ENCODE results near the gene MPG.

The MPG gene

GRCh38 chr16:105521-105920, 27.5 kb downstream of the MPG start:
- ChIA-PET CTCF (interaction anchor here (2.1 to 2.4 kb wide), 2 partner anchors 40 to 77 kb away, joined by 6 to 18 read pairs; no protein-coding TSS in a partner anchor), POLR2A (ENCODE audit: low non-redundant PET) (no interaction called here)
- no peak overlapping the region for H3K27ac ChIP-seq
- TF ChIP-seq, protein P1, sequence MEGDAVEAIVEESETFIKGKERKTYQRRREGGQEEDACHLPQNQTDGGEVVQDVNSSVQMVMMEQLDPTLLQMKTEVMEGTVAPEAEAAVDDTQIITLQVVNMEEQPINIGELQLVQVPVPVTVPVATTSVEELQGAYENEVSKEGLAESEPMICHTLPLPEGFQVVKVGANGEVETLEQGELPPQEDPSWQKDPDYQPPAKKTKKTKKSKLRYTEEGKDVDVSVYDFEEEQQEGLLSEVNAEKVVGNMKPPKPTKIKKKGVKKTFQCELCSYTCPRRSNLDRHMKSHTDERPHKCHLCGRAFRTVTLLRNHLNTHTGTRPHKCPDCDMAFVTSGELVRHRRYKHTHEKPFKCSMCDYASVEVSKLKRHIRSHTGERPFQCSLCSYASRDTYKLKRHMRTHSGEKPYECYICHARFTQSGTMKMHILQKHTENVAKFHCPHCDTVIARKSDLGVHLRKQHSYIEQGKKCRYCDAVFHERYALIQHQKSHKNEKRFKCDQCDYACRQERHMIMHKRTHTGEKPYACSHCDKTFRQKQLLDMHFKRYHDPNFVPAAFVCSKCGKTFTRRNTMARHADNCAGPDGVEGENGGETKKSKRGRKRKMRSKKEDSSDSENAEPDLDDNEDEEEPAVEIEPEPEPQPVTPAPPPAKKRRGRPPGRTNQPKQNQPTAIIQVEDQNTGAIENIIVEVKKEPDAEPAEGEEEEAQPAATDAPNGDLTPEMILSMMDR (conservative IDR thresholded peaks at IDR 0.05; ENCODE audit: low read depth), result no peak
- DNase-seq (ENCODE audit: low spot score), result no peak

DNA sequence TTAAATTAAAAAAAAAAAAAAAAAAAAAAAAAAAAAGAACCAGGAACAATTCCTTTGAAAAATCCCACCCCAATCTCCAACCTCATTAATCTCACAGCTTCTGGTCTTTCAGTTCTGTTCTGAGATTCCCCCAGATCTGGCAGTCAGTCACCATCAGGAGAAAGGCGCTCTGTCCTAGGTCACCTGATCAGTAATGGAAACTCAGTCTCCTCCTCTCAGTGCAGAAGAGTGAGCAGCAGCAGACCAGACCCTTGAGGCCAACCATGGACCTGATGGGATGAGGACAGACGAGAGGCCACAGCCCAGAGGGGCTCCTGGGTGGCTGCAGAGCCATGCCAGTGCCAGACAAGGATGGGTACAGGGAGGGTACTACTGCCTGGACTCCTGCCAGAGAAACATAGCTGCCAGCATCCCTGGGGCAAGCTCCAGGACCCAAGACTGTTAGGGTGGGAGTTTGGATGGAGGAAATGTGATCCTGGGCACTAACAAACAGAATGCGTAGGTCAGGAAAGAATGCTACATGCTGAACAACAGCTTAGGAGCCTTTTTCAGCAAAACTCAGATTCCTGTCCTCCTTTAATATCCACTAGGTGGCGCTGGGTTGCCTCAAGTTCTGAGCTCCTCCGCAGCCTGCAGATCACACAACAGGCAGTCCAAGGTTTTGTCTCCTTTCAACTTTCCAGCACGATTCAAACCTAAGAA, 28.7 kb downstream of the MPG start:
- ChIA-PET POLR2A (ENCODE audit: low non-redundant PET) (interaction anchor here (0.6 to 0.7 kb wide), 2 partner anchors 31 to 36 kb away, joined by 4 to 5 read pairs; no protein-coding TSS in a partner anchor), CTCF (interaction anchor here (0.6 to 2.7 kb wide), 21 partner anchors 8 to 256 kb away, joined by 3 to 18 read pairs (median 4); partner anchors contain the start of gene HBQ1)
- H3K27ac ChIP-seq, result no peak overlapping the region
- peak; percentile 63 for DNase-seq (ENCODE audit: low spot score)
- TF ChIP-seq, protein P1 (conservative IDR thresholded peaks at IDR 0.05; ENCODE audit: low read depth), result peak; percentile 84

DNA sequence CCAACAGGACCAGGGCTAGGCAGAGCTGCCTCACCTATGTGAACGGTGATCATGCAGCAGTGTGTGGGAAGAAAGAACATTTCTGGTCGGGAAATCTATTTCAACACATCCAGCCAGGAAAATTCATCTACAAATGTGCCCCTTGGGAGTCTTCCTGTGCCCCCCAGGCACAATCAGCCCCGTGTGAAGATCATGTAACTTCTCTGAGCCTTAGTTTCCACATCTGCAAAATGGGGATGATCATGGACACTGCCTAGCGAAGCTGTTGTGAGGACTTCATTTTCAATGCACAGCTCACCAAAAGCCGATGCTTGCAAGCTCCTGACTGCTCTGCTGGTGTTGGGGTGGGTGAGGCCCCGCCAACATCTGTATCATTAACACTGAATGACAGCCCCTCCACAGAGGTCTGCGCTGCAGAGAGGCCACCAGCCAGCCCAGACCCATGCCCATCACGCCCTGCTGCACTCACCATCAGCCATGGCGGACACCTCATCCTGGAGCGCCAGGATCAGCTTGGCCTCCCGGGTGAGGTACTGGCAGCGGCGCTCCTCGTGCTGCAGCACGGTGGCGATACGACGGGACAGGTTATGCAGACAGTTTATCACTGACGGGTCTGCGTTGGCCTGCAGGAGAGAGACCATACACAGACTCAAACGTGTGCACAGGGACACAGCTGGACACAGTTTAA, 34.3 kb downstream of the MPG start:
- peak overlapping the region; percentile 61; the same call in 1 of the 2 replicates for H3K27ac ChIP-seq
- POLR2A ChIA-PET (ENCODE audit: low non-redundant PET), result no interaction called here
- CTCF ChIA-PET, result interaction anchor here (0.6 kb wide), 2 partner anchors 22 to 77 kb away, joined by 3 to 4 read pairs; no protein-coding TSS in a partner anchor
- TF ChIP-seq, protein P1 (conservative IDR thresholded peaks at IDR 0.05; ENCODE audit: low read depth), result no peak
- no peak for DNase-seq (ENCODE audit: low spot score)

DNA sequence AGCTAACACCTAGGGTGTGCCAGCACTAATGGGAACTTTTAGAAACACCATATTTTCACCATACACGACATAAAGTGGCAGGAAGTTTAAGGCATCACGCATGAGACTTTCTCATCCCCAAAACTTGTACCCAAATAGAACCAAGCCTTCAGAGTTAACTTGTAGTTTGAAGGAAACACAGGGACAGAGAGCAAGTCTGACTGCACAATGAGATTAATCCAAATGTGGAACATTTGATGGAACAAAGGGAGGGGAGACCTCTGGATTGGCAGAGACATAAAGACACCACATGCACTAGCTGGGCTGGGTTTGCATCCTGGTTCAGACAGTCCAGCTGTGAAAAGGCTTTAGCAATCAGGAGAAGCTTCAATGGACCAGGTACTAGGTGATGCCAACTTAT, 36.3 kb downstream of the MPG start:
- TF ChIP-seq, protein P1 (conservative IDR thresholded peaks at IDR 0.05; ENCODE audit: low read depth), result no peak
- ChIA-PET CTCF (no interaction called here), POLR2A (ENCODE audit: low non-redundant PET) (no interaction called here)
- no peak for DNase-seq (ENCODE audit: low spot score)
- peak overlapping the region; percentile 61 for H3K27ac ChIP-seq

GRCh38 chr16:116015-116414, 38.0 kb downstream of the MPG start:
- H3K27ac ChIP-seq, result no peak overlapping the region
- TF ChIP-seq, protein P1 (conservative IDR thresholded peaks at IDR 0.05; ENCODE audit: low read depth), result no peak
- no peak for DNase-seq (ENCODE audit: low spot score)
- ChIA-PET POLR2A (ENCODE audit: low non-redundant PET) (no interaction called here), CTCF (no interaction called here)

Measured in RWPE1 (cell line).